Measurements from ENCODE around the gene IGF2BP3. TPM values are rescaled to one million over a fixed set of nuclear protein-coding genes. Genes with fewer than 3 reads are reported as not detected.

The IGF2BP3 gene
- total RNA-seq, 2 donors from 2014 or later, result 0.24 to 1.2 TPM

- no peaks in the 10 kb centered on the region for H3K9me3 ChIP-seq
- no peak for DNase-seq
- H3K9ac ChIP-seq (ENCODE audit: low read depth in 2 of 2, low read length in 2 of 2), result no peak overlapping the region
- intact Hi-C loops (cut with DNase I), result loop anchor here (5.0 kb wide), 1 partner anchor 113 kb away; no protein-coding TSS in a partner anchor
- no peaks in the 10 kb centered on the region for H3K36me3 ChIP-seq
- H3K27me3 ChIP-seq, result no peaks in the 10 kb centered on the region
- no peak for TF ChIP-seq CTCF (IDR thresholded peaks at IDR 0.05)
- no peak overlapping the region for H3K4me3 ChIP-seq
- no peak overlapping the region for H3K27ac ChIP-seq
- no peaks in the 10 kb centered on the region for H3K4me1 ChIP-seq
Measured at GRCh38 chr7:23434147-23434917, 36.0 kb downstream of the IGF2BP3 start.

DNA sequence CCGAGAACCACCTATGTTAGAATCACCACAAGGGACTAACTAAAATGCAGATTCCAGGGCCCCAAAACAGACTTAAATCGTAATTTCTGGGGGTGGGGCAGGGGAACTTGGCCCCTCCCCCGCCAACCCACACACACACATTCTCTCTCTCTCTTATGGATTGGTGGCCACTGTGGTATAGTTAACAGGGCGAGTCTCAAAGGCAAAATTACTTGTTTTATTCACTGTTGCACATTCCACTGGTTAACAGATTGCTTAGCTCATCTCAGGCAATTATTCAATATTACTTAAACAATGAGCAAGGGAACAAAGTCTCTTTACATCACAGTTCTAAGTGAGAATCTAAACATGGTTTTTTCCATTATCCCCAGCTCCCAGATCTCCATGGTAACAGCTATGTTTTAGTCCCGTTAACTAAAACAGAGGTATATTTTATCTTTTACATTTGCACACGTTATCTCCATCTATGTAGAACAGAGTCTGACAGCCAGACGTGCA, 38.5 kb downstream of the IGF2BP3 start:
- H3K9ac ChIP-seq (ENCODE audit: low read depth in 2 of 2, low read length in 2 of 2), result no peak overlapping the region
- no peak for TF ChIP-seq CTCF (IDR thresholded peaks at IDR 0.05)
- intact Hi-C loops (cut with DNase I), result loop anchor here (5.0 kb wide), 1 partner anchor 116 kb away; no protein-coding TSS in a partner anchor
- no peaks in the 10 kb centered on the region for H3K4me1 ChIP-seq
- no peaks in the 10 kb centered on the region for H3K9me3 ChIP-seq
- no peaks in the 10 kb centered on the region for H3K27me3 ChIP-seq
- no peak overlapping the region for H3K4me3 ChIP-seq
- no peak overlapping the region for H3K27ac ChIP-seq
- no peaks in the 10 kb centered on the region for H3K36me3 ChIP-seq
- no peak for DNase-seq

DNA sequence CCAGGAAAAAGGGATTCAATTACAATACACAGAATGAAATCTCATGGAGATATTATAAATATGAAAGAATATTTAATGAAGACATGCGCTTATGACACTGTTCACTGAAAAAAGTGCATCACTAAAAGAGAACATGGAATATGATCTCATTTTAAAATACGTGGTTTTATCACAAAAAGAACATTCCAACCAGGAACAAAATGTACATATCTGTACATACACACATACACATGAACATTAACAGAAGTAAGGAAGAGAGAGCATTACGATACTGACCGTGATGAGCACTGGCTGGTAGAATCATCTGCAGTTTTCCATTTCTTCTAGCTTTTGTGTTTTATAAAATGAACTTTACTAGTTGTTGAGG, 39.4 kb downstream of the IGF2BP3 start:
- H3K27ac ChIP-seq, result no peak overlapping the region
- no peaks in the 10 kb centered on the region for H3K36me3 ChIP-seq
- no peak overlapping the region for H3K4me3 ChIP-seq
- no peaks in the 10 kb centered on the region for H3K9me3 ChIP-seq
- DNase-seq, result no peak
- H3K9ac ChIP-seq (ENCODE audit: low read depth in 2 of 2, low read length in 2 of 2), result no peak overlapping the region
- H3K4me1 ChIP-seq, result no peaks in the 10 kb centered on the region
- intact Hi-C loops (cut with DNase I), result loop anchor here (5.0 kb wide), 1 partner anchor 116 kb away; no protein-coding TSS in a partner anchor
- no peaks in the 10 kb centered on the region for H3K27me3 ChIP-seq
- no peak for TF ChIP-seq CTCF (IDR thresholded peaks at IDR 0.05)

GRCh38 chr7:23426876-23427275, 43.4 kb downstream of the IGF2BP3 start:
- Histone ChIP-seq H3K9ac (ENCODE audit: low read depth in 2 of 2, low read length in 2 of 2) (no peak overlapping the region), H3K4me3 (no peak overlapping the region), H3K27ac (no peak overlapping the region), H3K9me3 (no peaks in the 10 kb centered on the region), H3K27me3 (no peaks in the 10 kb centered on the region), H3K4me1 (no peaks in the 10 kb centered on the region), H3K36me3 (no peaks in the 10 kb centered on the region)
- TF ChIP-seq CTCF (IDR thresholded peaks at IDR 0.05), result no peak
- no peak for DNase-seq
- intact Hi-C loops (cut with DNase I), result no loop called here

DNA sequence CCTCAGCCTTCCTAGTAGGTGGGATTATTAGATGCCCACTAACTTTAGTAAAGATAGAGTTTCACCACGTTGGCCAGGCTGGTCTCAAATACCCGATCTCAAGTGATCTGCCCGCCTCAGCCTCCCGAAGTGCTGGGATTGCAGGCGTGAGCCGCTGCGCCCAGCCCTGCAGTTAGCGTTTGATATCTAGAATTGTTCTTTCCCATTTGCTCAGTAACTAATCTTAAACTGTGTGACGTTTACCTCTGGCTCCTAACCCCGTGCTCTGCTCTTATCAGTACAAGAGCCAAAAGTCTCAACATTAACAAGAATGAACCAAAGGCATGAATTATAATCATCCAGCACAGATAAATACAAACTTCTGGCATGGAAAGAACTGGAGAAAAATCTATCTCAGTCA, 47.4 kb downstream of the IGF2BP3 start:
- no peak overlapping the region for H3K9ac ChIP-seq (ENCODE audit: low read depth in 2 of 2, low read length in 2 of 2)
- no peaks in the 10 kb centered on the region for H3K27me3 ChIP-seq
- no peak overlapping the region for H3K4me3 ChIP-seq
- intact Hi-C loops (cut with DNase I), result no loop called here
- DNase-seq, result no peak
- no peaks in the 10 kb centered on the region for H3K36me3 ChIP-seq
- H3K4me1 ChIP-seq, result no peaks in the 10 kb centered on the region
- no peak overlapping the region for H3K27ac ChIP-seq
- no peak for TF ChIP-seq CTCF (IDR thresholded peaks at IDR 0.05)
- no peaks in the 10 kb centered on the region for H3K9me3 ChIP-seq
